Measurements from ENCODE around the gene TAS2R46.
"Not testable (repeated sequence)": the region's sequence is repeated elsewhere in the genome, so short reads cannot be mapped to it uniquely, and the experiment has no call there.

Gene TAS2R46, protein sequence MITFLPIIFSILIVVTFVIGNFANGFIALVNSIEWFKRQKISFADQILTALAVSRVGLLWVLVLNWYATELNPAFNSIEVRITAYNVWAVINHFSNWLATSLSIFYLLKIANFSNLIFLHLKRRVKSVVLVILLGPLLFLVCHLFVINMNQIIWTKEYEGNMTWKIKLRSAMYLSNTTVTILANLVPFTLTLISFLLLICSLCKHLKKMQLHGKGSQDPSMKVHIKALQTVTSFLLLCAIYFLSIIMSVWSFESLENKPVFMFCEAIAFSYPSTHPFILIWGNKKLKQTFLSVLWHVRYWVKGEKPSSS

DNA sequence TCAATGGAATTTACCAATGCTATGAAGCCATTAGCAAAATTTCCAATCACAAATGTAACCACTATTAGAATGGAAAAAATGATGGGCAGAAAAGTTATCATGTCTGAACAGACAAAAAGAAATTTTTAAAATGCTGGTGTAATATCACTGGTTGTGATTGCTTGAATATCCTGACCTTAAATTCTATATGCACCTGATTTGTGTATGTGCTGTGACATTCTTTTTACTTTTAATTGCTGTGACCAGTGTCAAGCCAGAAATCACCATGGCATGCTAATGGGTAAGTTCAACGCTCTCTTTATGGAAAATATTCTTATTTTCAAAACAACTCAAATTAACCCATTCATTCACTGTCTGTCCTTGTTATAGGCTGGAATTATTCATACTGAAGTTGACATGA, at the start of gene TAS2R46:
Gene TAS2R46 (minus strand): TSS at position 101 of the 400 bp plus-strand sequence. CDS start 0 bp downstream, at position 101.
- FAIRE-seq; DNase-seq (ENCODE audit: low spot score): not testable (repeated sequence)

DNA sequence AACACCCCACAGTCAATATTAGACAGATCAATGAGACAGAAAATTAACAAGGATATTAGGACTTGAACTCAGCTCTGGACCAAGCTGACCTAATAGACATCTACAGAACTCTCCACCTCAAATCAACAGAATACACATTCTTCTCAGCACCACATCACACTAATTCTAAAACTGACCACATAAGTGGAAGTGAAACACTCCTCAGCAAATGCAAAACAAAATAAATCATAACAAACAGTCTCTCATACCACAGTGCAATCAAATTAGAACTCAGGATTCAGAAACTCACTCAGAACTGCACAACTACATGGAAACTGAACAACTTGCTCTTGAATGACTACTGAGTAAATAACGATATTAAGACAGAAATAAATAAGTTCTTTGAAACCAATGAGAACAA, 49.1 kb upstream of the TAS2R46 start:
- not testable (repeated sequence) for FAIRE-seq; DNase-seq (ENCODE audit: low spot score)

DNA sequence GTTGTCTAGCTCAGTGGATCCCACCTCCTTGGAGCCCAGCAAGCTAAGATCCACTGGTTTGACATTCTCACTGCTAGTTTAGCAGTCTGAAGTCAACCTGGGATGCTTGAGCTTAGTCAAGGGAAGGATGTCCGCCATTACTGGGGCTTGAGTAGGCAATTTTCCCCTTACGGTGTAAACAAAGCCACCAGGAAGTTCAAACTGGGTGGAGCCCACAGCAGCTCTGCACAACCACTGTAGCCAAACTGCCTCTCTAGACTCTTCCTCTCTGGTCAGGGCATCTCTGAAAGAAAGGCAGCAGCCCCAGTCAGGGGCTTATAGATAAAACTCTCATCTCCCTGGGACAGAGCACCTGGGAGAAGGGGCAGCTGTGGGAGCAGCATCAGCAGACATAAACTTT, 46.8 kb upstream of the TAS2R46 start:
- DNase-seq (ENCODE audit: low spot score) (no peak), FAIRE-seq (no peak)

DNA sequence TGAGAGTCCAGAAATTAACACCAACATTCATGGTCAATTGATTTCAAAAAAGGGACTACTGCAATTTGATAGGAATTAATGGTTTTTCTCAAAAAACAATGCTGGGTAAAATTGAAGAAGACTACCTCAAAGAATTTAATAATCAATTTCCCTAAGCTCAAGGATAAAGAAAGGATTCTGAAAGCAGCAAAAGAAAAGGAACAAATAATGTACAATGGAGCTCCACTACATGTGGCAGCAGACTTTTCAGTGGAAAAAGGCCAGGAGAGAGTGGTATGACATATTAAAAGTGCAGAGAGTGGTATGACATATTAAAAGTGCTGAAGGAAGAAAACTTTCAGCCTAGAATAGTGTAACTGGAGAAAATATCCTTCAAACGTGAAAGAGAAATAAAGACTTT, 45.6 kb upstream of the TAS2R46 start:
- FAIRE-seq = no peak
- no peak for DNase-seq (ENCODE audit: low spot score)

DNA sequence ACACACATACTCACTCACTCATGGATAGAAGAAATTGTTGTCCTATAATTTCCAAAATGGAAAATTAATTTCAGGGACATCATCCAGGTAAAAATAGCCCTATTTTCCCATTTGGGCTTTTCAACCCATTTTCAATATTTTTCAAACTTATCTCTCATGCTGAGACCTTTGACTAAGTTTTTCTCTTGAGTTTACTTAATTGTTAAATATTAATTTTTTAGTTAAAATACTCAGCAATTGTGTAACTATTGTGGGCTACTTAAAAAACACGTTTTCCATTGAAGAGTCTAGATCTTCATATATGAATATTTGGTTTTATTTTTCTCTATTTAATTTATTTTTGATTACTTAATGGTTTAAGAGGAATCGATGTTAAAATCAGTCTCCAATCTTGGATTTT, 44.2 kb upstream of the TAS2R46 start:
- no peak for DNase-seq (ENCODE audit: low spot score)
- FAIRE-seq = no peak

DNA sequence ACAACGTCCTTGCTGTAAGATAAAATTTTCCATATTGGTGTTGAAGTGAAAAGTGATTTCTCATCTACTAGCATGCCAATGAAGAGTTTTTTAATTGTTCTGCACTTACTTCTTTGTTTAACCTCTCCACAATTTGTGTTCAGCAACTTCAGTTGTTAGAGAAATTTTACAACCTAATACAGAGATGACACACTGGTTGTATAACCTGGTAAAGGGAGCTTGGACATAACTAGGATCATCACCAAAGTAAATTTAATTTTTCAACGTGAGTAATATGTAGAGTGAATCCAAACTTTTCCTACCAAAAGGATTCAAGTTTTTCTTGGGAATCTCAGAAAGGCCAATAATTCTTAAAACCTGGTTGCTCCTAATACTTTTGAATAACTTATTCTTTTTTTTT, 43.5 kb upstream of the TAS2R46 start:
- FAIRE-seq (no peak), DNase-seq (ENCODE audit: low spot score) (no peak)

DNA sequence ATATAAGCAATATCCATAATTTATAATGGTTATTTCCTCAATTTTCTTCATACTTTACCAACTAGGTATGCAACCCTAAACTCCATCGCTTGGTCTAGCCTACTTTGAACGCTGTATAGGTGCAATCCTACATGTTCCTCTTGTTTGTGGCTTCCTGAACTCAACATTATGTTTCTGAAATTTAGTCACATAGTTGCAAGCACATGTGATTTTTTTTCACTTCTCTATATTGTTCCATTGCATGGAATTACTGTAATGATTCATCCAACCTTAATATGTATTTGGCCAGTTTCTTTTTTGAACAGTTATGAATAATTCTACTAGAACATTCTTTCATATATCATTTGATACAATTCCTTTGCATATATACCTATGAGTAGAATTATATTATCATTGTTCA, 32.8 kb upstream of the TAS2R46 start:
- DNase-seq (ENCODE audit: low spot score); FAIRE-seq: not testable (repeated sequence)

DNA sequence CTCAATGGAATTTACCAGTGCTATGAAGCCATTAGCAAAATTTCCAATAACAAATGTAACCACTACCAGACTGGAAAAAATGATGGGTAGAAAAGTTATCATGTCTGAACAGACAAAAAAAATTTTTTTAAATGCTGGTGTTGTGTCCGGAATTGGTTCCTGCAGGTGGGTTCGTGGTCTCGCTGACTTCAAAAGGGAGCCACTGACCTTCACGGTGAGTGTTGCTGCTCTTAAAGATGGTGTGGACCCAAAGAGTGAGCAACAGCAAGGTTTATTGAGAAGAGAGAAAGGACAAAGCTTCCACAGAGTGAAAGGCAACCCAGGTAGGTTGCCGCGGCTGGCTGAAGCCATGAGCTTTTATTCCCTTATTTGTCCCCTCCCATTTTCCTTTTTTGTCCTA, 30.0 kb upstream of the TAS2R46 start, which contains the start of gene TAS2R43:
Gene TAS2R43 (minus strand): TSS at position 186 of the 400 bp plus-strand sequence. CDS start 84 bp downstream, at position 102.
- DNase-seq (ENCODE audit: low spot score) = no peak
- FAIRE-seq = no peak

DNA sequence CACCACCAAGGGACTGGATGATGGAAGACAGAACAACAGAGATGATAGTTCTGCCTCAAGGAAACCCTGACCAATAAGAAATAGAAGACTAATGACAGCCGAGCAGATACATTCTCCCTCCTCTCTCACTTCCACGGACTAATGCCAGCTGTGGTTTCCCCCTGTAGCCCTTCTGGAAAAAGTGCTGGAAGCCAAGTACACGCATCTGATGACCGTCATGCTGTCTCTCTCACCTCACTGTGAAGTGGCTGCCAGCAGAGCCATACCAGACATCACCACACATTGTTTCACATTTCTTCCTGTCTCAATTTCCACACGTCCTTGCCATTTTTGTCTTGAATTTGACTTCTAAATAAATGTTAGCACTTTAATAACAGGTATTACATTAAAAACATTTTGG, 27.2 kb upstream of the TAS2R46 start:
- DNase-seq (ENCODE audit: low spot score) (no peak), FAIRE-seq (no peak)

DNA sequence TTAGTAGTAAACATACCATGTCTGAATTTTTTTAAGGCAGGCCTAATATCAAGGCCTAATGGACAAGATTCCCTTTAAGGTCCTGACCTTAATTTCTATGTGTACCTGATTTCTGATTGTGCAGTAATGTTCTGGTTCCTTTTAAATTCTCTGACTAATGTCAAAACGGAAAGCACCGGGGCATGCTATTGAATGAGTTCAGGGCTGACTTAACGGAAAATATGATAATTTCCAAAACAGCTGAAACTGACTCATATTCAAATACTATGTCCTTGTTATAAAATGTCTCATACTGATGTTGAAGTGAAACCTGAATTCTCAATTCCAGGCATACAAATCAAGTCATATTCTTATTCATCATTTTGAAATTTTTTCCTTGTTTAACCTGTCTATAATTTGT, 23.3 kb upstream of the TAS2R46 start:
- FAIRE-seq (no peak), DNase-seq (ENCODE audit: low spot score) (no peak)

DNA sequence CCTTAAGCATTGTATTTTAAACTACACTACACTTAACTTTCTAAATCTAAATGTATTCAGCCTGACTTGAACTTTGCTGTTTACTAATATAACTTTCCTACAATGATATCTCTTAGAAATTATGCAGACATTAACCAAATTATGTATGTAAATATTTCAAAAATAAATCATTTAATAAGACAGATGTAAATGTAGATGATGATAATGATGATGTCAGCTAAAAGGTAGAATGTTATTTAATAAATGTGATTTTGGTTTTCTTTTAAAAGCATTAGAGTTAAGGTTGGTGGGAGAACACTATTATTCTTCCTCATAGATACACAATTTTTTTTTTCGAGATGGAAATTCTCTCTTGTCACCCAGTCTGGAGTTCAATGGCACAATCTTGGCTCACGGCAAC, 19.9 kb upstream of the TAS2R46 start:
- FAIRE-seq (no peak), DNase-seq (ENCODE audit: low spot score) (no peak)

DNA sequence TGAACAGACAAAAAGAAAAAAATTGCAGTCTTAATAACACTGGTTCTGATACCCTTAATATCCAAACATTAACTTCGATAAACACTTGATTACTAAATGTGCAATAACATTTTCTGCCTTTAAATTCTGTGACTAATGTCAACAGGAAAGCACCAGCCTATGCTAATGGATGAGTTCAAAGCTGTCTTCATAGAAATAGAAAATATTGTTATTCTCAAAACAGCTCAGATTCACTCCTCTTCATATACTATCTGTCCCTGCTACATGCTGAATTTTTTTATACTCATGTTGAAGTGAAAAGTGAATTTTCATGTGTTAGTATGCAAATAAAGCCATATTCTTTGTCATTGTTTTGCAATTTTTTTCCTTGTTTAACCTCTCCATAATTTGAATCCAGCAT, 16.2 kb upstream of the TAS2R46 start:
- DNase-seq (ENCODE audit: low spot score) (no peak), FAIRE-seq (no peak)

DNA sequence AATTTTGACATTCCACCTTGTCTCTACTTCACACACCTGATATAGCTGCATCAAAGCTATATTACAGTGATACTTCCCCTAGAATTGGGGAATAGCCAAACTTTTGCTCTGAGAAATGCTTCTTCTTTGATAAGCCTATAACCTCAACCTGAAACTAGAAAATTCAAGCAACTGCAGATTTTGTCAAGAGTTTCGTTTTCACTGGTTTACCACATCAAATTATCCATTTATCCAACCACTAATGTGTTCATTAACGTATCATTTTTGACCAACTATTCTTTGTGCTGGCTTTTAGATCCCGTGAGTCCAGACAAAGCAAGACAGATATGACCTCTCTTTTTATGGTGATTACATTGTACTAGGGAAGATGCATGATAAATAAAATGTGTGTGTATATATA, 13.5 kb upstream of the TAS2R46 start:
- DNase-seq (ENCODE audit: low spot score) (no peak), FAIRE-seq (no peak)

DNA sequence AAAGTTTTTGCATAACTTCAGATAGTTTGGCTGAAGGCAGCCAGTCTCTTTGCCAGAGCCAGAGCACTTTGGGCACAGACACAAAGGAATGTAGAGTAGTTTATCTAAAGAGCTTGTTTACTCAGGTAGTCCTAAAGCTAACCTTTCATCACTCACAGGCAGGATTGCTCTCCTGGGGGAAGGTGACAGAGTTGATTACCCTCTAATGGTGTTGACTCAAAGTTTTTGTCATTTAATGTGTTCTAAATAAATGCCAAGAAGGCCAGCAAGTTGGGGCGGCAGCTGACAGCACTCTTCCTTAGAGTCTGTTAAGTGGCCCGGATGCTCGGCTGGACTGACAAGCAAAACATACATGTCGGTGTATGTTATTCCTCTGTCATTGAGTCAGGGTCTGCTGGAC, 9.3 kb upstream of the TAS2R46 start:
- DNase-seq (ENCODE audit: low spot score) (no peak), FAIRE-seq (no peak)

DNA sequence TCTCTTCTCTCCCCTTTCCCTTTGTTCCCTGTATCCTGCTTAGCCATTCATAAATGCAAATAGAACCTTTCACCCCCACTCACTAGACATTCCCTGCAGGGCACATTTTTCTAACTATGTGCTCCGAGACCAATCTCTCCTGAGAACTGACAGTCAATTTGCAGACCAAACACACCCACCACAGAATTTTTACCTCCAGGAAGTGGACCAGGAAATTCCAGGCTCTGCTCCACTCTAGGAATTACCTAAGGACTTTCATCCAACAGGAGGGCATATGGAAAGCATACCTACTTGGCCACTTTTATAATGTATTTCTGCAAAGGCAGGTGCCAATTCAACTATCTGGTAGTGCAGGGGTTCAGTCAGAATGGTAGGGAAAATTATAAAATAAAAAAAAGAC, 8.9 kb upstream of the TAS2R46 start:
- DNase-seq (ENCODE audit: low spot score) = no peak
- no peak for FAIRE-seq

DNA sequence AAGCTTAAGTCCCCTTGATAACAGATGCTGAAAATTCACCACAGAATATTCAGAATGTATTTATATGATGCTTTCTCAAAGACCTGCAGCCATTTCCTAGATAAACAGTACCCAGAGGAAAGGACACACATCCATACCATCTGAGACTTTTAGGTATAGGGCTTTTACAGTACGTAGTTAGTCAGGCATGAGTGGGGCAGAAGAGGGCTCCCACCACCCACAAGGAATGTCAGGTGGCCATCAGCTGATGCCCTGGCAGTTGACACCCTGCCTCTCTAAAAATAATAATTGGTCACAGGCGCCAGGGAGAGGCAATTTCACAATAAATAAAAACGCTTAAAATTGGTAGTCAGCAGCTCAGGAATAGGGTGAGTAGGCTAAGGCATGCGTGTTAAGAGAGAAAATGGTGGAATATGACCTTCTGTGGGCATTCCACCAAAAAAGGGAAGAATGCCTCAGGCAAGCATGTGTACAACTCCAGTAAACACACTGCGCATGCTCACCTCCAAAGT, 7.8 kb upstream of the TAS2R46 start:
- FAIRE-seq (no peak), DNase-seq (ENCODE audit: low spot score) (no peak)

DNA sequence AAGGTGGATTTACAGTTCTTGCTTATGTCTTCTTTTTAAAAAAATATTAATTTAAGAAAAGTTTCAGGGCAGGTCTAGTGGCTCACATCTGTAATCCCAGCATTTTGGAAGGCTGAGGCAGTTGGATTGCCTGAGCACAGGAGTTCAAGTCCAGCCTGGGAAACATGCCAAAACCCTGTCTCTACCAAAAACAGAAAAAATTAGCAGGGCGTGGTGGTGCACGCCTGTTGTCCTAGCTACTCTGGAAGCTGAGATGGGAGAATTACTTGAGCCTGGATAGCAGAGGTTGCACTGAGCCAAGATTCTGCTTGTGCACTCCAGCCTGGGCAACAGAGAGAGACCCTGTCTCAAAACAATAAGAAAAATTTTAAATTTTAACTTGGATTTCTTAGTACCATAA, 5.4 kb upstream of the TAS2R46 start:
- FAIRE-seq = no peak
- DNase-seq (ENCODE audit: low spot score) = no peak

DNA sequence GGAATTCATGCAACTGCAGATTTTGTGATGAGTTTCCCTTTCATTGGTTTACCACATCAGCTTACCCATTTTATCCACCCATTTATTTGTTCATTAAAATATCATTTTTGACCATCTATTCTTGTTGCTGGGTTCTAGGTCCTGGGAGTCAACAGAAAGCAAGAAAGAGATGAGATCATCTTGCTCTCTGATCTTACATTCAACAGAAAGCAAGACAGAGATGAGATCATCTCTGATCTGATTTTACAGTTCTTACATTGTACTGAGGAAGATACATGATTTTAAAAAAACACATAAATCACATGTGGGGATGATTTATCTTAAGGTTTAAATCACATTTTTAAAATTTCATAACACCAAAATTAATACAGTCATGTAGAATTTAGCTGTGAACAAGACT, 2.3 kb downstream of the TAS2R46 start:
- no peak for FAIRE-seq
- no peak for DNase-seq (ENCODE audit: low spot score)

DNA sequence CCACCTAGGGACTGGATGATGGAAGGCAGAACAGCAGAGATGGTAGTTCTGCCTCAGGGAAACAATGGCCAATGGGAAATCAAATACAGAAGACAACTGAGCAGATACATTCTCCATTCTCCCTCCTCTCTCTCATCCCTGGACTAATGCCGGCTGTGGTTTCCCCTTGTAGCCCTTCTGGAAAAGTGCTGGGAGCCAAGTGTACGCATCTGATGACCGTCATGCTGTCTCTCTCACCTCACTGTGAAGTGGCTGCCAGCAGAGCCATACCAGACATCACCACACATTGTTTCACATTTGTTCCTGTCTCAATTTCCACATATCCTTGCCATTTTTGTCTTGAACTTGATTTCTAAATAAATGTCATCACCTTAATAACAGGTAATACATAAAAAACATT, 3.1 kb downstream of the TAS2R46 start:
- no peak for FAIRE-seq
- DNase-seq (ENCODE audit: low spot score) = no peak

DNA sequence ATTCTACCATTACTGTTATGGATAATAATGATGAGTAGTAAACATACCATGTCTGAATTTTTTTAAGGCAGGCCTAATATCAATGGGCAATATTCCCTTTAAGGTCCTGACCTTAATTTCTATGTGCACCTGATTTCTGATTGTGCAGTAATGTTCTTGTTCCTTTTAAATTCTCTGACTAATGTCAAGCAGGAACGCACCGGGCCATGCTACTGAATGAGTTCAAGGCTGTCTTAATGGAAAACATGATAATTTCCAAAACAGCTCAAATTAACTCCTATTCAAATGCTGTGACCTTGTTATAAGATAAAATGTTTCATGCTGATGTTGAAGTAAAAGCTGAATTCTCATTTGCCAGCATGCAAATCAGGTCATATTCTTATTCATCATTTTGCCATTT, 6.8 kb downstream of the TAS2R46 start:
- DNase-seq (ENCODE audit: low spot score) (no peak), FAIRE-seq (no peak)

DNA sequence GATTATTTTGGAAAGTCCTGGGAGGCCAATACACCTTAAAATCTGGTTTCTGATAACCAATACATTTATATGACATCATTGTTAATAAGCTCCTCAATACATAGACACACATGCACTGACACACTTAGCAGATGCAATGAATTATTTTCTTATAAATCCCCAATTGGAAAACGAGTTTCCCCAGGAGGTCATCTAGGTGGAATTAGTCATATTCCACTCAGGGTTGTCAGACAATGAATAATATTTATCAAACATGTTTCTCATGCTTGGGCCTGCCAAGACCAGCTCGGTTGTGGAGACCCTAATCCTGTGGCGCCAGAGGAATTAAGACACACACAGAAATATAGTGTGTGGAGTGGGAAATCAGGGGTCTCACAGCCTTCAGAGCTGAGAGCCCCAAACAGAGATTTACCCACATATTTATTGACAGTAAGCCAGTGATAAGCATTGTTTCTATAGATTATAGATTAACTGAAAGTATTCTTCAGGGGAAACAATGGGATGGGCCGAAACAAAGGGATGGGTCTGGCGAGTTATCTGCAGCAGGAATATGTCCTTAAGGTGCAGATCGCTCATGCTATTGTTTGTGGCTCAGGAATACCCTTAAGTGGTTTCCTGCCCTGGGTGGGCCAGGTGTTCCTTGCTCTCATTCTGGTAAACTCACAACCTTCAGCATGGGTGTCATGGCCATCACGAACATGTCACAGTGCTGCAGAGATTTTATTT, 12.1 kb downstream of the TAS2R46 start:
- not testable (repeated sequence) for DNase-seq (ENCODE audit: low spot score); FAIRE-seq

DNA sequence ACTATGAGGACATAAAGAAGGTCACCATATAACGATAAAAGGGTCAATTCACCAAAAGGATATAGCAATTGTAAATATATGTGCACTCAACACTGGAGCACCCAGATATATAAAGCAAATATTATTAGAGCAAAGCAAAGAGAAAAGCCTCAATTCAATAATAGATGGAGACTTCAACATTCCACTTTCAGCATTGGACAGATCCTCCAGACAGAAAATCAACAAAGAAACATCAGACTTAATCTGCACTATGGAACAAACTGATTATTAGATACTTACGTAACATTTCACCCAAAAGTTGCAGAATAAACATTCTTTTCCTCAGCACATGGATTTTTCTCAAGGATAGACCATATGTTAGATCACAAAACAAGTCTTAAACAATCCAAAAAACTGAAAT, 20.7 kb downstream of the TAS2R46 start:
- not testable (repeated sequence) for DNase-seq (ENCODE audit: low spot score); FAIRE-seq

DNA sequence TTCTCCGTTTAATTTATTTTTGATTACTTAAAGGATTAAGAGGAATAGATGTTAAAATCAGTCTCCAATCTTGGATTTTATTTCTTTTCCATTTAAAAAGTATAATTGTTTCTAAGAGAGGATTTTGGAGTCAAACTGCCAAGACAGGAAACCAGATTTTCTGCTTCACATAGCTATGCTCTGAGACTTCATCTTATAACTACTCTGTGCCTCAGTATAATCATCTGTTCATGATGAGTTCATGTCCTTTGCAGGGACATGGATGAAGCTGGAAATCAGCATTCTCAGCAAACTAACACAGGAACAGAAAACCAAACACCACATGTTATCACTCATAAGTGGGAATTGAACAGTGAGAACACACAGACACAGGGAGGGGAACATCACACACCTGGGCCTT, 21.9 kb downstream of the TAS2R46 start:
- DNase-seq (ENCODE audit: low spot score) = no peak
- no peak for FAIRE-seq

Data from urothelium cell line (cell line).